ENCODE results near the gene TESK2.
"Not testable (repeated sequence)": the region's sequence is repeated elsewhere in the genome, so short reads cannot be mapped to it uniquely, and the experiment has no call there.

Gene TESK2

DNA sequence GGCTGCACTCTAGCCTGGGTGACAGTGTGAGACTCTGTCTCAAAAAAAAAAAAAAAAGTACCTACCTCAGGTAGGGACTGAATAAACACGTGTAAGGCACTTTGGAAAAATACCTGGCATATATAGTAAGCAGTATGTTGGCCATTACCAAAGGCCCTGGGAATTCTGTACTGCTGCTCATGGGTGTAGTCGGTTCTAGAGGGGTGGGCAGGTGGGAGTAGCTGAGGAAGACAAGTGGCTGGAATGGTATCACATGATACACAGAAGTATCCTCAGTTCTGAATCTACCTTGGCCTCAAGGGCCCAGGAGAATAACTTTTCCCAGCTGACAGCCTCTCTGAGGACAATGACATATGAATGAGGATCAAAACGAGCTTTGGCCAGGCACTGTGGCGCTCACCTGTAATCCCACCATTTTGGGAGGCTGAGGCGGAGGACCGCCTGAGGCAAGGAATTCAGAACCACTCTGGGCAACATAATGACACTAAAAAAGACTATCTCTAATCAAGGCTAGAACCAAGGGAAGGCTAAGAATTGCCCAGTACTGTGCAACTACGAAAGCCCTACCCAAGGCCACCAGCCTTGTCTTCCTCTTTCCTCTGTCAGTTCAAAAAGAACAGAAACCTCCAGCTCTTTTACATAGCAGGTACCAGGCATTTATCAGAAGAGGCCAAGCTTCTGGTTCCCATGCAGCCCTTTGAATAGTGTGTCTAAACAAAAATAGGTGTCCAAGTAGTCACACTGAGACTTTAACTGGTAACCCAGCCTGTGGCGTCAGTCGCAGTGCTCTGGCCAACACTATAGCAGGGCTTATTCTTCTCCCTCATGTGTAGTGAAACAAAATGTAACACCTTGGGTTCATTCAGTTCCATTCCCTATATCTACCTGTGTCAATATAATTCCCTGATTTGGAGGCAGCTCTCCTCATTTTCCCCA is 19.3 kb upstream of the TESK2 start:
- DNase-seq, result no peak

DNA sequence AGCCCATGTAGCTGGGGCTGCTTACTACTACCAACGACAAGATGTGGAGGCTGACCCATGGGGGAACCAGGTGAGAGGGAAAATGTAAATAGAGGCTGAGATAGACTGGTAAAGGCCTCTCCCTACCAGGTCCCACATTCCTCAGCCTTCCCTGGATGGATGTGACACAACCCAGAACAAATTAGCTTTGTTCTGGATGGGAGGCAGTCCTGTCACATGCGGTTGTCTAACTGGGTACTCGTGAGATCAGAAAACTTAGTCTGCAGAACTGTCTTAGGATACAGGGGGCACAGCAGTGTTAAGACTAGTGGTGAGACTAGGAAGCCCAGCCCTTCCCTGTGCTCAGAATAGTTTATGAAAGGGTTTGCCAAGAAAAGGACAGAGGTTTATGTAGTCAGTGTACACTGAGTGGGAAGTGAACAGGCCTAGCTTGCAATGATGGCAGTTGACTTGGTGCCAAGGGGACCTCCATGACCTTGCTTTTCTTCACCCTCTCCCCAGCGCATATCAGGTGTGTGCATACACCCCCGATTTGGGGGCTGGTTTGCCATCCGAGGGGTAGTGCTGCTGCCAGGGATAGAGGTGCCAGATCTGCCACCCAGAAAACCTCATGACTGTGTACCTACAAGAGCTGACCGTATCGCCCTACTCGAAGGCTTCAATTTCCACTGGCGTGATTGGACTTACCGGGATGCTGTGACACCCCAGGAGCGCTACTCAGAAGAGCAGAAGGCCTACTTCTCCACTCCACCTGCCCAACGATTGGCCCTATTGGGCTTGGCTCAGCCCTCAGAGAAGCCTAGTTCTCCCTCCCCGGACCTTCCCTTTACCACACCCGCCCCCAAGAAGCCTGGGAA is 17.6 kb upstream of the TESK2 start:
- DNase-seq, result no peak

DNA sequence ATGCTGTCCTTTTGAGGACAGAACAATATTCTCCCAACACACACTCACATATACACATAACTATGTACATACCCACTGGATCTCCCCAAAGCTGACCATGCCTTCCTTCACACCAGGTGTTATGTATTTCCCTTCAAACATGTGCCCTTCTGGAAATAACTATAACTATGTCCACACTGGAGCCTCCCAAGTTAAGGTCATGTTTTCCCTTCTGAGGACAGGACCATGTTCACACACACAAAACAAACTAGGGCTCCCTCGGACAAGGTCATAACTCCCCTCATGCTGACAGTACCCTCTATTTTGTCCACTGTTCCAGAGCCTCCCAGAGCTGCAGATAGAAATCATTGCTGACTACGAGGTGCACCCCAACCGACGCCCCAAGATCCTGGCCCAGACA is 16.9 kb upstream of the TESK2 start:
- no peak for DNase-seq

DNA sequence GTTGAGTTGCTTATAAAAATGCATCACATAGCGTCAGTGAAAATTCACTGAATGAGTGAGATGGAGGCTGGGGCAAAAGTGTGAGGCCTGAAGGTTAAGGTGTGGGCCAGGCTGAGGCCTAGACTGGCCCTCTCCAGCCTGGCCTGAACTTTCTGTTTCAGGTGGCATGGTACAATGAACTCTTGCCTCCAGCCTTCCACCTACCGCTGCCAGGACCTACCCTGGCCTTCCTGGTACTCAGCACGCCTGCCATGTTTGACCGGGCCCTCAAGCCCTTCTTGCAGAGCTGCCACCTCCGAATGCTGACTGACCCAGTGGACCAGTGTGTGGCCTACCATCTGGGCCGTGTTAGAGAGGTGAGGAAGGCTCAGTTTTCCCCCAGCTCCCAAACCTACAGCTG is 16.2 kb upstream of the TESK2 start:
- no peak for DNase-seq

DNA sequence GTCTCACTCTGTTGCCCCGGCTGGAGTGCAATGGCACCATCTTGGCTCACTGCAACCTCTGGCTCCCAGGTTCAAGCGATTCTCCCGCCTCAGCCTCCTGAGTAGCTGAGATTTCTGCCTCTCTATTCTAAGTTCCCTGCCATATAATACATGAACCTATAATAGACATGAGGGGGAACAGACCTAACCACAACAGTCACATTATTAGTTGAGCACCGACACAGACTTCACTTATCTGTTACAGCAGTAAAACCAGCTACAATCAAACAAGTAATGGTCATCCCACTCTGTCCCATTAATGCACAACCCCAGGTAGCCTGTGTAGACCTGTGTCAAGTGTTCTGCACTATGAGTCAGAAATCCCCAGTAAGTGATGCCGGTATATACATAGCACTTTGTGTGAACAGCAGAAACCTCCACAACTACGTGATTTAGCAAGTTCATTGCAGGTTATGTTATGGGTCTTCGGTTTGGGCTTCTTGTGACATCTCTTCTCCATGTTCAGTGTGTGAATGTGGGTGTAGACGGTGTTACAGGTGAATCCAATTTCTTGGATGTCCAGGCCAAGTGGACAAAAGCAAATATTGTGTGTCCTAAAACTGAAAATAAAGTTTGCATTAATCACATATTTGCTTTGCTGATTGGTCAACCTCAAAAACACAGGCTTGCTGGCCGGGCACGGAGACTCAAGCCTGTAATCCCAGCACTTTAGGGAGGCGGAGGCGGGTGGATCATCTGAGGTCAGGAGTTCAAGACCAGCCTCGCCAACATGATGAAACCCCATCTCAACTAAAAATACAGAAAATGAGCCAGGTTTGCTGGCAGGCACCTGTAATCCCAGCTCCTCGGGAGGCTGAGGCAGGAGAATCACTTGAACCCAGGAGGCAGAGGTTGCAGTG is 12.7 kb upstream of the TESK2 start:
- no peak for DNase-seq

DNA sequence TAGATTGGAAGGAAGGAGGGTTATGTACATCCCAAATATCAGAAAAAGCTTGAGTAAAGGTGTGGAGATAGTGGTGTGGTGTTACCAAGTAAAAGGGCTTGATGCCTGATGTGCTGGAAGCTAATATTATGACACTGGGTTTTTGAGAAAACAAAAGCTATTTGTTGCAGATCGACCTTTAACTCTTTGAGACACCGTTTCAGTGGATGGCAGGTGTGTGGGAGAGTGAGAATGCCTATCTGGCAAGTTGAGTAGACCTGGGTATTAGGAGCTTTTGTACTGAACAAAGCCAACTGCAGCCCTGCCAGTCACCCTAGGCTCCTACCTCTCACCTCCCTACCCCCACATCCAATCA is 10.5 kb upstream of the TESK2 start:
- no peak for DNase-seq

DNA sequence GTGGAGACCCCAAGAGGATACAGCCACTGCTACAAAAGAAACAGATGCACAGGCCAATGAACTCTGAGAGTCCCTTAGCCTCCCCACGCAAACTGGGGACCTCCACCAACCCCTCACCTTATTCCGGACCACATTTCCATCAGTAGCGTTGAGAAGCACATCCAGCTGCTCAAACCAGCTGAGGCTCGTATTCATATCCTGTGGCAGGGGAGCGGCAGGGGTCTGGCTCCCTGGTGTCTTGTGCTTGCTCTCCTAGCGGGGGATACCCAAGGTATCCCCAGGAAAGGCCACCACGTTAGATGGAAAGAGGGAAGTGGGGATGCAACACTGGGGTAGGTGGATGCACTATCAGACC is 8.4 kb upstream of the TESK2 start:
- DNase-seq, result no peak

DNA sequence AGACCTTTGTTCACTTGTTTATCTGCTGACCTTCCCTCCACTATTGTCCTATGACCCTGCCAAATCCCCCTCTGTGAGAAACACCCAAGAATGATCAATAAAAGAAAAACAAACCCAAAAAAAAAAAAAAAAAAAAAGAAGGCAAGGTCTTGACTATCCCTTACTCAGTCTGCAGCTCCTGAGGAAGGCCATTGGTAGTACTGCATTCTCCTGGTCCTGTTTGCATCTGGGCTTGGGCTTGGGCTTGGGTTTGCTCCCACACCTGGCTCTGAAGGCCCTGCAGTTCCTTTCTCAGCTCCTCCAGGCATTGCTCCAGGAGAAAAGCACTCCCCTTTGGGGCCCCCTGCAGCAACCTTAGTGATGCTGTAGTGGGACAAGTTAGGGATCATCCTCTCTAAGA is 7.3 kb upstream of the TESK2 start:
- no peak for DNase-seq

DNA sequence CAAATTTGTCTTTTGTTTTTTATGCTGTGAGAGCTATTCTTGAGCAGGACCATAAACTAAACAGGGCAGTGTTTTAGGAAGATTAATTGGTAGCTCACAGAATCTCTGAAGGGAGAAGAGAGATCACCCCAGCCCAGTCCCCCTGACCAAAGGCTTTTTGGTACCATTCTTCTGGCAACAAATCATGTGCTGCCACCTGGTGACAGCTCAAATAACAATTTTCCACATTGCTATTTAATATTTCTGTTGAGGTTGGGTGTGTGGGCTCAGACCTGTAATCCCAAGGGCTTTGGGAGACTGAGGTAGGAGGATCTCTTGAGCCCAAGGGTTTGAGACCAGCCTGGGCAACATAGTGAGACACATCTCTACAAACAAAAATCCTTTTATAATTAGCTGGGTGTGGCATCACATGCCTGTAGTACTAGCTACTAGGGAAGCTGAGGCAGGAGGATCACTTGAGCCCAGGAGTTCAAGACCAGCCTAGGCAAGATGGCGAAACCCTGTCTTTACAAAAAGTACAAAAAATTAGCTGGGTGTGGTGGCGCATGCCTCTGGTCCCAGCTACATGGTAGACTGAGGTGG is 2.2 kb upstream of the TESK2 start:
- peak; percentile 59 for DNase-seq

DNA sequence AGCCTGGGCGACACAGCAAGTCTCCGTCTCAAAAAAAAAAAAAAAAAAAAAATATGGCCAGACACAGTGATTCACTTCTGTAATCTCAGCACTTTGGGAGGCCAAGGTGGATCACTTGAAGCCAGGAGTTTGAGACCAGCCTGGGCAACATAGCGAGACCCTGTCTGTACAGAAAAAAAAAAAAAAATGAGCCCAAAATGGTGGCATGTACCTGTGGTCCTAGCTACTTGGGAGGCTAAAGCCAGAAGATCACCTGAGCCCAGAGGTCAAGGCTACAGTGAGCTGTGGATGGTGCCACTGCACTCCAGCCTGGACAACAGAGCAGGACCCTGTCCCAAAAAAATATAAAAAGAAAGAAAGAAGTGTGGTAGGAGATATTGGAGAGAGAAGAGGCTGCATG is 1.7 kb upstream of the TESK2 start:
- DNase-seq, result no peak

DNA sequence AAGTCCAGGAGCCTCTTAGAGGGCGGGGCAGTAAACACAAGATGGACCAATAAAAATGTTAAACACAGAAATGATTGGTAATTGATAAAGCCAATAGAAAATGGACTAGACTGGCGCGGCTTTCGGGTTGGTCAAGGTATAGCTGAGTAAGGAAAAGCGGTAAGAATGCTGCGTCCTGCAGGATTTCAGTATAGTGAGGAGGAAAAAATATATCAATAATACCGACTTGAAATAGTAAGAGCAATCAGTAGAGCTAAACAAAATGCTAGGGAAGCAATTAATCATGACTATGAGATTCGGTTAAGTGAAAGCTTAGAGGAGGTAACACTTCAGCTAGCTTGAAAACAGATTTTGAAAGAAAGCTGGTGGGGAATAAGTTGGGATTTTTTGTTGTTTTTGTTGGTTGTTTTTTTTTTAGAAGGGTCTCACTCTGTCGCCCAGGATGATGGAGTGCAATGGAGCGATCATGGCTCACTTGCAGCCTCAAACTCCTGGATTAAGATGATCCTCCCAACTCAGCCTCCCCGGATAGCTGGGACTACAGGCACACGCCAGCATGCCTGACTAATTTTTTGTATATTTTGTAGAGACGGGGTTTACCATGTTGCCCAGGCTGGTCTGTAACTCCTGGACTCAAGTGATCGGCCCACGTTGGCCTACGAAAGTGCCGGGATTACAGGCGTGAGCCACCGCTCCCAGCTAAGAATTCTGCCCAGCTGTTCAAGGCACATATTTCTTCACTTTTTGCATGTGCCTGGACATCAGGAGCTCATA is 711 bp upstream of the TESK2 start:
- no peak for DNase-seq

DNA sequence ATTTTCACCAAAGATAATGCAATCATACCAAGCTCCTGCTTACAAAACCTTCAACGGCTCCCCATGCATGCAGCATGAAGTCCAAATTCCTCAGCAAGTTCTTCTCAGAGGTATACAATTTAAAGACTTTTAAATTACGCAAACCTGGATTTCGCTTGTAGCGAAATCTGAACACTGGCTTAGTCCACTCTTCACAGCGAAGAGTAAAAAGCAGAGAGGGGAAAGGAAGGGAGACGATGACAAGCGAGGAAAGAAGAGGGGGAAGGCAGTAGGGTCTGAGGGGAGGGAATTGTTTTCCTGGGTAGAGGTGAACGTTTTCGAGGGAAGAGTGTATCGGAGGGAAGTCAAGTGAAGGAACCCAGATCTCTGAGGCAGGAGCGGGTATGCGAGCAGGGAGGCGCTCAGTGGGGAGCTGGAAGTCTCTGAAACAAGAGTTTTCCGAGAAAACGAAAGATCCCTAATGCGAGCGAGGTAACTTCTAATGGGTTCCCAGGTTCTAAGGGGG is 790 bp downstream of the TESK2 start:
- no peak for DNase-seq

DNA sequence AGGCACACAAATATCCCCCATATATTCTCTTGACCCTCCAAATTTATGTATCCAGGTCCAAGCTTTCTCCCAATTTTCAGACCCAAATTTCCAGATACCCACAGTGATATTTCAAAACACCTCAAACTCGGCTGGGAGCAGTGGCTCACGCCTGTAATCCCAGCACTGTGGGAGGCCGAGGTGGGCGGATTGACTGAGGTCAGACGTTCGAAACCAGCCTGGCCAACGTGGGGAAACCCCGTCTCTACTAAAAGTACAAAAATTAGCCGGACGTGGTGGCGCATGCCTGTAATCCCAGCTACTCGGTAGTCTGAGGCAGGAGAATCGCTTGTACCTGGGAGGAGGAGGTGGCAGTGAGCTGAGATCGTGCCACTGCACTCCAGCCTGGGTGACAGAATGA is 1.6 kb downstream of the TESK2 start:
- DNase-seq, result not testable (repeated sequence)

DNA sequence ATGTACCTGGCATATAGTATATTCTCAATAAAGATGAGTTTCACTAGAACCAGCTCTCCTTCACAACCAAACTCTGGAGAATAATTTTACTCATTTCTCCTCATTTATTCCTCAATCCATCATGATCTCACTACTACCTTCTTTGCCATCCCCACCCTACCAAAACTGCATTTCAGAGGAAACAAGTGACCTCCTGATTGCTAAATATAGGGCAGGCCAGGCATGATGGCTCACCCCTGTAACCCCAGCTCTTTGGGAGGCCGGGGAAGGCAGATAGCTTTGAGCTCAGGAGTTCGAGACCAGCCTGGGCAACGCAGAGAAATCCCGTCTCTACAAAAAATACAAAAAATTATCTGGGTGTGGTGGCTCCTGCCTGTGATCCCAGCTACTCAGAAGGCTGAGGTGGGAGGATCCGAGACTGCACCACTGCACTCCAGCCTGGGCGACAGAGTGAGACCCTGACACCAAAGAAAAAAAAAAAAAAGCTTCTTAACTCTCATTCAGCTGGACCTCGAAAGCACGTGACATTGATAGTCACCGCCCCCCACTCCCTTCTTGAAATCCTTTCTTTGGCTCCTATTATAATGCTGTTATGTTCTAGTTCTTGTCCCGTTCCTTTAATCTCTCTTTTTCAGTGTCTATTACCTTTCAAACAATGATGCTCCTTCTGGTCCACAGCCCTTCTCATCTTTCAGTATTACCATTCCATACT is 2.1 kb downstream of the TESK2 start:
- no peak for DNase-seq

DNA sequence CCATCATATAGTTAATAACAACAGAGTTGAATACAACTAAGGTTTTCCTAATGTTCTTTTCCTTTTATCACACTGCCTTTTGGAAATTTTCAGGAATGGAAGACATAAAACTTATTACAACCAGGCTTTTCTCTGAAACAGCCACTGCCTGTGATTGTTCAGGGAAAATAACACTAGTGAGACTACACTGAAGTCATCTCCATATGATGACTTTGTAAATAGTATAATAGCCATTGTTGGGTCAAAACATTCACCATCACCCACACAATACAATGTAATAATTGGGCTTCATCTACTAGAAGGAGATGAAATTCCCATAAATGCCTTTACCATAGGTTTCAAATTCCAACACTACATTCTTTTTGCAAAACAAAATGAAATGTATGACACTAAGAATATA is 5.0 kb downstream of the TESK2 start:
- DNase-seq, result no peak

DNA sequence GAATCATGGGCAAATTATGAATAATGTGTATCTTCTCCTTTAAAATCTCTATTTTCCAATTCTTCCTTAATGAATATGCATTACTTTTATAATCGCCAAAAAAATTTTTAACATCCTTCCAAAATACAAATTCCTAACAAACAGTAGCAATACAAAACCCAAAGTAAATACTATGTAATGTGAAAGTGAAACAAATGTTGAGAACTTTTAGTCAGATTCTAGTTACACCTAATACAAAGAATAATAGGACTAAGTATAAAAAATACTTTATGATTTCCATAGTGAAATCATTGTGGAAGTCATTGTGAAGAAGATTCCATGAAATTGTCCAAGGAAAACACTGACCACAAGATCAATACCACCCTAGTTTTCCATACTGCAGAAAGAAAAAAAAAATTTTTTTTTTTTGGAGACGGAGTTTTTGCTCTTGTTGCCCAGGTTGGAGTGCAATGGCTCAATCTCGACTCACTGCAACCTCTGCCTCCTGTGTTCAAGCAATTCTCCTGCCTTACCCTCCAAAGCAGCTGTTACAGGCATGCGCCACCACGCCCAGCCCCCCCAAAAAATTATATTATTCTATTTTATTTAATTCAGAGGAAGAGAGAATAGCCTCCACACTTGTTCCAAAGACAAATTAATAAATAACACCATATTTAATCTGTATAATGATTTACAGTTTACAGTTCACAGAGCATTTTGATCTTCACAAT is 11.8 kb downstream of the TESK2 start:
- DNase-seq, result no peak

DNA sequence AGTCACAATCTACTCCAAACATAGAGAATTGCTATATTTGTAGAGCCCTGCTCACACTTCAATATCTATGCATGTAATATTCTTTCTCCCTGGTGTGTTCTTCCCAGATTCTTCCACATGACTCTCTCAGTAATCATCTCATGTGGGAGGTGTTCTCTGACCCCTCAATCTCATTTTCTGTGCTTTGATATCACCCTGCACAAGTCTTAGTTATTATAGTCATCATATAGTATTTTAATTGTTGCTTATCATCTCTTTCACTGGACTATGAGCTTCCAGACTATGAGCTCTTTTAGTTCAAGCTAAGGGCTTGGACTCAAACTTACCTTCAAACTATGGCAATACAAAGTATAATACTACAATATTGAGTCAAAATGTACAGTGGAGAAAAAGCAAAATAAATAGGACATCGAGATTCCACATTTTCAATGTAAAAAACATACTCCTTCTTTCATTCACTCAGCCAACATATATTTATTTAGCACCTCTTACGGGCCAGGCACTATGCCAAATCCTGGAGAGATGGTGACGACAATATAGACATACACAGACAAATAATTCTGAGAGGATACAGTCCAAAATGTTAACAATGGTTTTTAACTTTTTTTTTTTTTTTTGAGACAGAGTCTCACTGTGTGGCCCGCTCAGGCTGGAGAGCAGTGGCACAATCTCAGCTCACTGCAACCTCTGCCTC is 12.7 kb downstream of the TESK2 start:
- no peak for DNase-seq

DNA sequence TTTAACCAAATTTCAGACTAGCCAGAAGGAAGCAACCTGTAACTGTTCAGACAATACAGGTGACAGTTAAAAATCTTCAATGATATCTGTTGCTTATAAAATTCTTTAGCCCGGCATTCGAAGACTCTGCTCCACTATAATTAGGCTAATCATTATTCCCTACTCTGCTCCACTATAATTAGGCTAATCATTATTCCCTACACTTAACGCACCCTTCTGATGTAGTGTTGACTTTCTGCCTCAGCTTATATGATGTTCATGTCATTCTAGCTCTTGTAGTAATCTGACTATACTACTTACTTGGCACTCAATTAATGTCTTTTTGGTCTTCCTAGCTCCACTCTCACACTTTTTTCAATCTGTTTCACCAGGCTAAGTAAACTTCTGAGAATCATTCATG is 13.3 kb downstream of the TESK2 start:
- DNase-seq, result no peak

DNA sequence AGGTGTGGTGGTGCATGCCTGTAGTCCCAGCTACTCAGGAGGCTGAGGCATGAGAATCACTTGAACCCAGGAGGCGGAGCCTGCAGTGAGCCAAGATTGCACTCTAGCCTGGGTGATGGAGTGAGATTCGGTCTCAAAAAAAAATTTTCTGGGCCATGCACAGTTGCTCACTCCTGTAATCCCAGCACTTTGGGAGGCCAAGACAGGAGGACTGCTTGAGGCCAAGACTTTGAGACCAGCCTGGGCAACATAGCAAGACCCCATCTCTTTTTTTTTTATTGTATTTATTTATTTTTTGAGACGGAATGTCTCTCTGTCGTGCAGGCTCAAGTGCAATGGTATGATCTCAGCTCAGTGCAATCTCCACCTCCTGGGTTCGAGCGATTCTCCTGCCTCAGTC is 16.8 kb downstream of the TESK2 start:
- not testable (repeated sequence) for DNase-seq

DNA sequence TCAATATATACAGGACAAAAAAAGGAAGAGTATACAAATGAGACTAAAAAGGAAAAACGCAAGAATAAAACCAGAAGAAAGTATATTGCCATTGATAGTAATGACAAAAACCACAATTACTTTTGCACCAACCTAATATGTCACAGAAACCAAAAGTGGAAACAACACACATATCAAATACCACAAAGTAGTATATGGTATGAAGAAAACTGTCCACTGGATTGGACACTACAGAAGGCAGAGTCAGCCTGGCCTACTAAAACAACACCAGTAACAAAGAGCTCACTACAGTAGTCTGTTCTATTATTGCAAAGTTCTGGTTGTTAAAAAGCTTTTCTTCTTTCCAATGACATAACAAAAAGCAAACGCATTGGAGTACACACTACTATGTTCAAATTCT is 17.7 kb downstream of the TESK2 start:
- DNase-seq, result no peak

All from fibroblast of skin of back (primary cell).